Stomach (tissue), 4 donors: ENCODE results near the gene RSBN1.
"Not testable (repeated sequence)": the region's sequence is repeated elsewhere in the genome, so short reads cannot be mapped to it uniquely, and the experiment has no call there.

Experiments used
- CTCF ChIP-seq, 7 experiments: fragments of 450-650 bp in 4 of 7; fragments of 200-600 bp in 3 of 7; sonication (generic) in 3 of 7; IDR thresholded peaks; one replicate each; pipeline ENCODE4 v1.5.1; 2016 to 2019; ENCODE audit warnings: antibody characterized with exemption in 7 of 7, control low read depth in 2 of 7, mild to moderate bottlenecking in 1 of 7
- POLR2A ChIP-seq, 4 donors: fragments of 450-650 bp; IDR thresholded peaks; one replicate each; pipeline ENCODE4 v1.6.1; 2016; ENCODE audit warnings: antibody characterized with exemption in 4 of 4, control low read depth in 2 of 4, mild to moderate bottlenecking in 1 of 4, moderate library complexity in 1 of 4
- POLR2AphosphoS5 ChIP-seq, 3 donors: sonication (generic); formaldehyde crosslinking; IDR thresholded peaks; one replicate each; pipeline ENCODE4 v1.6.1; 2016; ENCODE audit warnings: antibody characterized with exemption in 3 of 3

- not testable (repeated sequence) for TF ChIP-seq POLR2A, CTCF, POLR2AphosphoS5 (IDR thresholded peaks at IDR 0.05)
Measured at GRCh38 chr1:113718621-113719020, 93.7 kb downstream of the RSBN1 start.
